GM23338 (cell line): ENCODE data around the gene SMTNL2. TPM values are rescaled to one million over a fixed set of nuclear protein-coding genes. Genes with fewer than 3 reads are reported as not detected.
A peak's percentile ranks its signal among the peaks of the same experiment; 100 is the strongest.

ENCODE experiments used
- ATAC-seq: fragments of 200-7000 bp; cut with Tn5 transposase; 3 replicates; pipeline ENCODE4 v1.9.1; 2020
- DNase-seq: peaks from one replicate; pipeline ENCODE4 v3.0.0-alpha.2; 2015; ENCODE audit warnings: low spot score
- H2AFZ ChIP-seq: fragments of 200-600 bp; sonication (generic); 2 replicates; pipeline ENCODE4 v1.8.0; 2016; ENCODE audit warnings: antibody characterized with exemption, mild to moderate bottlenecking, moderate library complexity
- H3F3A ChIP-seq: fragments of 200-600 bp; sonication (generic); replicated peaks from 2 replicates; pipeline ENCODE4 v1.8.0; 2017; ENCODE audit warnings: antibody characterized with exemption, mixed run types, low read depth
- H3K27ac ChIP-seq: fragments of 200-600 bp; sonication (generic); 2 replicates; pipeline ENCODE4 v1.6.1; 2016; ENCODE audit warnings: low read depth
- H3K27me3 ChIP-seq: fragments of 200-600 bp; sonication (generic); 2 replicates; pipeline ENCODE4 v1.8.0; 2016; ENCODE audit warnings: mild to moderate bottlenecking, mixed run types, moderate library complexity; ENCODE audit not compliant: insufficient read depth
- H3K36me3 ChIP-seq: fragments of 200-600 bp; sonication (generic); 2 replicates; pipeline ENCODE4 v1.8.0; 2016; ENCODE audit warnings: mild to moderate bottlenecking; ENCODE audit not compliant: insufficient read depth
- H3K4me1 ChIP-seq: fragments of 200-600 bp; sonication (generic); 2 replicates; pipeline ENCODE4 v1.8.0; 2016; ENCODE audit warnings: mild to moderate bottlenecking, moderate library complexity; ENCODE audit not compliant: insufficient read depth
- H3K4me2 ChIP-seq: fragments of 200-600 bp; sonication (generic); 2 replicates; pipeline ENCODE4 v1.7.1; 2017; ENCODE audit warnings: mixed run types
- H3K4me3 ChIP-seq: fragments of 200-600 bp; sonication (generic); 2 replicates; pipeline ENCODE4 v1.6.1; 2016; ENCODE audit warnings: mixed run types
- H3K79me2 ChIP-seq: fragments of 200-600 bp; sonication (generic); replicated peaks from 2 replicates; pipeline ENCODE4 v1.8.0; 2017; ENCODE audit warnings: mild to moderate bottlenecking; ENCODE audit not compliant: insufficient read depth
- H3K9me2 ChIP-seq: fragments of 200-600 bp; sonication (generic); 2 replicates; pipeline ENCODE4 v1.8.0; 2017; ENCODE audit not compliant: insufficient read depth
- H4K20me1 ChIP-seq: fragments of 200-600 bp; sonication (generic); replicated peaks from 2 replicates; pipeline ENCODE4 v1.8.0; 2017; ENCODE audit warnings: mild to moderate bottlenecking; ENCODE audit not compliant: insufficient read depth
- H3K27ac Mint-ChIP-seq: 2 replicates; pipeline ENCODE4 v1.8.0; 2020; ENCODE audit warnings: inconsistent platforms, mild to moderate bottlenecking, moderate library complexity, mixed read lengths
- H3K27me3 Mint-ChIP-seq: 3 replicates; pipeline ENCODE4 v1.8.0; 2022; ENCODE audit warnings: low read depth, mild to moderate bottlenecking, moderate library complexity, mixed read lengths, inconsistent platforms; ENCODE audit not compliant: insufficient read depth, poor library complexity
- H3K36me3 Mint-ChIP-seq: 3 replicates; pipeline ENCODE4 v1.8.0; 2021; ENCODE audit warnings: low read depth, mild to moderate bottlenecking, inconsistent platforms, moderate library complexity, mixed read lengths
- H3K4me1 Mint-ChIP-seq: 3 replicates; pipeline ENCODE4 v1.8.0; 2020; ENCODE audit warnings: mild to moderate bottlenecking, inconsistent platforms, mixed read lengths
- H3K4me3 Mint-ChIP-seq: 3 replicates; pipeline ENCODE4 v1.8.0; 2021; ENCODE audit warnings: moderate library complexity, mild to moderate bottlenecking, inconsistent platforms, mixed read lengths
- H3K9me3 Mint-ChIP-seq: 3 replicates; pipeline ENCODE4 v1.8.0; 2020; ENCODE audit warnings: moderate library complexity, mild to moderate bottlenecking, inconsistent platforms, mixed read lengths
- CTCF ChIP-seq, 2 experiments: fragments of 200-600 bp in 1 of 2; sonication (generic) in 1 of 2; conservative IDR thresholded peaks; 2 replicates each; pipeline versions ENCODE4 v1.5.1 to v1.6.1; 2016 to 2017; ENCODE audit warnings: antibody characterized with exemption in 2 of 2, low read depth in 2 of 2, mild to moderate bottlenecking in 2 of 2, moderate library complexity in 1 of 2
- EZH2 ChIP-seq: fragments of 200-600 bp; sonication (generic); IDR thresholded peaks from one replicate; pipeline ENCODE4 v1.8.0; 2017; ENCODE audit warnings: antibody characterized with exemption, mild to moderate bottlenecking, low read depth; ENCODE audit not compliant: unreplicated experiment
- REST ChIP-seq: IDR thresholded peaks from one replicate; pipeline ENCODE4 v1.6.1; 2018; ENCODE audit warnings: antibody characterized with exemption; ENCODE audit not compliant: unreplicated experiment
- ZNF331 ChIP-seq: fragments of 250-450 bp; sonication (Bioruptor Pico); IDR thresholded peaks from 2 replicates; pipeline ENCODE4 v1.5.0; 2020; ENCODE audit warnings: low read depth, mild to moderate bottlenecking, moderate library complexity
- ZNF462 ChIP-seq: fragments of 250-450 bp; sonication (Bioruptor Pico); IDR thresholded peaks from 2 replicates; pipeline ENCODE4 v1.5.0; 2020; ENCODE audit warnings: mild to moderate bottlenecking, moderate library complexity
- polyA plus RNA-seq: library from polyadenylated mRNA; unstranded; fragments of >200 nt; fragmentation: Nextera tagmentation; extraction: Ambion mirVana; gene quantifications from 2 replicates; pipeline ENCODE4 v1.2.1, GENCODE V29; 2016
- total RNA-seq: library from RNA; depleted of rRNA; stranded (reverse); fragments of >200 nt; shearing (Covaris generic); gene quantifications from 2 replicates; pipeline ENCODE4 v1.2.3, GENCODE V29; 2014

The SMTNL2 gene
- total and polyA plus RNA-seq, 2 experiments from 2014 or later, result 1.3 to 4.3 TPM

- peak overlapping the region; percentile 74 for H3K4me3 ChIP-seq
- peaks cover 39% of the 10 kb centered on the region for H3K27me3 Mint-ChIP-seq
Measured at GRCh38 chr17:4583782-4584100, 588 bp upstream of the SMTNL2 start.

More at GRCh38 chr17:4583782-4584100, 588 bp upstream of the SMTNL2 start:
- Mint-ChIP-seq H3K27ac (no peak overlapping the region), H3K4me1 (peaks cover 29% of the 10 kb centered on the region), H3K36me3 (no peaks in the 10 kb centered on the region), H3K4me3 (peak overlapping the region; percentile 80), H3K9me3 (no peaks in the 10 kb centered on the region; the same call in 2 of the 3 replicates)
- Histone ChIP-seq H3K27ac (no peak overlapping the region), H3K9me2 (no peaks in the 10 kb centered on the region), H2AFZ (peak overlapping the region; percentile 98), H3K36me3 (no peaks in the 10 kb centered on the region), H4K20me1 (no peaks in the 10 kb centered on the region), H3F3A (no peaks in the 10 kb centered on the region), H3K4me1 (peaks cover 9% of the 10 kb centered on the region), H3K27me3 (peaks cover 39% of the 10 kb centered on the region), H3K79me2 (no peaks in the 10 kb centered on the region), H3K4me2 (peak overlapping the region; percentile 94)
- TF ChIP-seq REST (no peak), ZNF331 (CRISPR knock-in tag) (no peak), ZNF462 (no peak), EZH2 (no peak), CTCF (conservative IDR thresholded peaks at IDR 0.05; ENCODE audit: low read depth in 2 of 2) (peak; percentile 38 to 41)
- DNase-seq (peak; percentile 74), ATAC-seq (peak; percentile 72)
